HG03575 (cell line): ENCODE measurements around the gene BTNL3.
"Not testable (repeated sequence)": the region's sequence is repeated elsewhere in the genome, so short reads cannot be mapped to it uniquely, and the experiment has no call there.

Source experiments
- ATAC-seq: cut with Tn5 transposase; IDR thresholded peaks from one replicate; pipeline ENCODE4 v1.9.1; 2021; ENCODE audit not compliant: unreplicated experiment, insufficient number of reproducible peaks, low FRiP score; ENCODE audit errors: extremely low read depth

BTNL3 gene, protein sequence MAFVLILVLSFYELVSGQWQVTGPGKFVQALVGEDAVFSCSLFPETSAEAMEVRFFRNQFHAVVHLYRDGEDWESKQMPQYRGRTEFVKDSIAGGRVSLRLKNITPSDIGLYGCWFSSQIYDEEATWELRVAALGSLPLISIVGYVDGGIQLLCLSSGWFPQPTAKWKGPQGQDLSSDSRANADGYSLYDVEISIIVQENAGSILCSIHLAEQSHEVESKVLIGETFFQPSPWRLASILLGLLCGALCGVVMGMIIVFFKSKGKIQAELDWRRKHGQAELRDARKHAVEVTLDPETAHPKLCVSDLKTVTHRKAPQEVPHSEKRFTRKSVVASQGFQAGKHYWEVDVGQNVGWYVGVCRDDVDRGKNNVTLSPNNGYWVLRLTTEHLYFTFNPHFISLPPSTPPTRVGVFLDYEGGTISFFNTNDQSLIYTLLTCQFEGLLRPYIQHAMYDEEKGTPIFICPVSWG

GRCh38 chr5:180988592-180988991 lies at the start of gene BTNL3:
TSS of gene BTNL3 (plus strand) at chr5:180988846. CDS start at chr5:180989029, 183 bp downstream.
- ATAC-seq: no peak

GRCh38 chr5:180950291-180950949 lies 38.2 kb upstream of the BTNL3 start:
- ATAC-seq: no peak

DNA sequence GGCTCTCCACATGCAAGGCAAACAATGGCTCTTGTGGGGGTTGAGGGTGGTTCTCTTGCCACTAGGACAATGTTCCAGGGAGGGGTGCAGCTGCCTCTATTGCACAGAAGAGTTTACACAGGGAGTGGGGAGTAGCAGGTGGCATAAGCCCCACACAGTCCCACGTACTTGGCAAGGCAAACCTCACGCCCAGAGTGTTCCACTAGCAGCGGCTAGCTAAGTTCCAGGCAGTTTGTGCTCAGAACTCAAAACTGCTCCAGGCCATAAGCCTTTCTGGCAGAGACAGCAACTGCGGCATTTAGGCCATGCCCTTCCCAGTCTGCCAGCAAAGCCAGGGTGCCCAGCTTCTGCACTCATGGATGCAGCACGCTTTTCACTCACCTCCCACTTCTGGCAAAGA lies 29.0 kb upstream of the BTNL3 start:
- ATAC-seq: no peak

- no peak for ATAC-seq
Measured at GRCh38 chr5:180960209-180960608, 28.4 kb upstream of the BTNL3 start.

- no peak for ATAC-seq
Measured at GRCh38 chr5:180969406-180969805, 19.2 kb upstream of the BTNL3 start.

- no peak for ATAC-seq
Measured at GRCh38 chr5:180970336-180970735, 18.3 kb upstream of the BTNL3 start.

DNA sequence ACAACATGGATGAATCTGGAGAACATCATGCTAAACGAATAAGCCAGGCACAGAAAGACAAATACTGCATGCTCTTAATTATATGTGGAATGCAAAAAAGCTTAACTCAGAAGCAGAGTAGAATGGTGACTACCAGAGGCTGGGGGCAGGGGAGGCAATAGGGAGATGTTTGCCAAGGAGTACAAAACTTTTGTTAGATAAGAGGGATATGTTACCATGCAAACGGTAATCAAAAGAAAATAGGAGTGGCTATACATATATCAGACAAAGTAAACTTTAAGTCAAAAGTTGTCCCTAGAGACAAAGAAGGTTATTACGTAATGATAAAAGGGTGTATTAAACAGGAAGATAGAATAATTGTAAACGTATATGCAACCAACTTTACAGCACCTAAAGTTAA lies 17.8 kb upstream of the BTNL3 start:
- no peak for ATAC-seq

- ATAC-seq: no peak
Measured at GRCh38 chr5:180974612-180975315, 13.9 kb upstream of the BTNL3 start.

- peak; percentile 69 for ATAC-seq
Measured at GRCh38 chr5:180975338-180975737, 13.3 kb upstream of the BTNL3 start.

- no peak for ATAC-seq
Measured at GRCh38 chr5:180976518-180976917, 12.1 kb upstream of the BTNL3 start.

DNA sequence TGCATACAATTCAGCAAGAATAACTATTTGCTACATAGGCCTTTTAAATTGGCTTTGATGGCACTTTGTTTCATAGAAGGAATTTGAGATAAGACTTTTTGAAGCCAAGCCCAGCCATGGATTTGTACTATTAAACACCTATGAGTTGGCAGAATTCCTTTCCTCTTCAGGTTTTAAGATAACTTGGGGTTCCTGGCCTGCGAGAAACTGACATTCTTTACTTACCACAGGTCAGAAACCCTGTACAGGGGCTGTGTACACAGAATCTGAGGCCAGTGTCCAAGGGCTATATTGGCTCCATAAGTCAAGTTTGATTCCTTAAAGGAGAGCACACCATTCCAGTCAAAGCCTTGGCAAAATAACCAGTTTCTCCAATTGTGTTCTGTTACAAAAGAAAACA lies 10.8 kb upstream of the BTNL3 start:
- no peak for ATAC-seq

DNA sequence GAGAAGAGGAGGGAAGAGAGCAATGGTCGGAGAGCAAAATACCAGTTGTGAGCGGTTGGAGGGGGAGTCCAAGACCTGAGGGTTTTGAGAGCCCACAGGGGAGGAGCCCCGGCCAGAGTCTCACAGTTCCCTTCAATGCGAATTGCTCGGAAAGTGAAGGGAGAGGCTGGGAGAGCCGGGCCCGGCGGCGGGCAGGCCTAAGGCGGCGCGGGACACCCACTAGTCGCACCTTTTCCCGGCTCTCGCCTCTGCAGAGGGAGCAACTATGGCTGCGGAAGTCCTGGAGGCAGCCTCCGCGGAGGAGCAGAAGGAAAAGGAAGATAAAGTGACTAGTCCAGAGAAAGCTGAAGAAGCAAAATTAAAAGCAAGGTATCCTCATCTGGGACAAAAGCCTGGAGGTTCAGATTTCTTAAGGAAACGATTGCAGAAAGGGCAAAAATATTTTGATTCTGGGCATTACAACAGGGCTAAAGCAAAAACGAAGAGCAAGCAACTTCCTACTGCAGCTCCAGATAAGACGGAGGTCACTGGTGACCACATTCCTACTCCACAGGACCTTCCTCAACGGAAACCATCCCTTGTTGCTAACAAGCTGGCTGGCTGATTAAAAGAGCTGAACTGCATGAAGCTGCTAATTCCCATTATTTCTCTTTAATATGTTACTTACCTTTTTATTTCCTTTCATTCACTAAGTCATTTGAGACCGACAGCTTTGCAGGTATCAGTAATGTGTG lies 6.5 kb upstream of the BTNL3 start:
- ATAC-seq: no peak

DNA sequence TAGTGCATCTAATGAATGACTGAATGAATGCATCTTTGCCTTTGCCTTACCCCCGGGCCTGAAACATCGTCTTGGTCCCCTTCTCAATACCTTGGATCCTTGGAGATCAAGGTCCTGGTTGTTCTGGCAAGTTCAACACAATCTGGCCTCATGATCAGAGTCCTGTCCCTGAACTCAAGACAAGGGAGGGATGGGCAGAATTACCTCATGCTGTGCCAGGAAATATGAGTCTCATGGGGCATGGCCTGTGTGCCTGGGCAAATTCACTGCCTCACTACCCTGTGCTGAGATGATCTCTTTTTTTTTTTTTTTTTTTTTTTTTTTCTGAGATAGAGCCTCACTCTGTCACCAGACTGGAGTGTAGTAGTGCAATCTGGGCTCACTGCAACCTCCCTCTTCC lies 630 bp upstream of the BTNL3 start:
- ATAC-seq: no peak

DNA sequence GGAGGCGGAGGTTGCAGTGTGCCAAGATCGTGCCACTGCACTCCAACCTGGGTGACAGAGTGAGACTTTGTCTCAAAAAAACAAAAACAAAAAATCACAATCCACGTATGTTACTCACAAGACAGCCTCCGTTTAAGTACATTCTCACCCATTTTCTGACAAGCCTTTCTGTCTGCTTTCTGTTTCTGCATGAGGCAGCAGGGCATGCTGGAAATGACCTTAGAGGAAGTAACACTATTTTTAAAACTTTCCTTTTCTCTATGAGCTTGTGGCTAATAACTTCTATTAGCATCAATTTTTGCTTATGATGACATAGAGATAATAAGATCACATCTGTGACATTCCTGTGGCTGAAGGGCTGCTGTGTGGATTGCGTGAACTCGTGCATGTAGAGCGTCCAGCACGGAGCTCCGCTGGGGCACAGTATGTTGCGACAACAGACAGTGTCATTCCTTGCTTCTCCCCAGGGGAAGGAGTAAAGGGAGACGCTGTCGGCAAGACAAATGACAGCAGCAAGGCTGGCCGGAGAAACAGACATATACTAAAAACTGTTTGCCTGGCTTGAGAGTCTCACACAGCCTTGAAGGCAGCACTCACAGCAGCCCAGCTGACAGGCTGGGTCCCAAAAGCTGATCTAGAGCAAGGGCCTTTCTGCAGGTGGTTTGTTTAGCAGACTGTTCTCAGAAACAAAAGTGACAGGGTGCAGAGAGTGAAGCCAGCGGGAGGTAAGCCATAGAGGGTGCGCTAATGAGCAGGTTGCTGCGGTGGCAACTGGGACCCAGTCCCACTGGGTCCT lies 1.6 kb downstream of the BTNL3 start:
- no peak for ATAC-seq

- ATAC-seq: no peak
Measured at GRCh38 chr5:180990882-180991242, 2.2 kb downstream of the BTNL3 start.

DNA sequence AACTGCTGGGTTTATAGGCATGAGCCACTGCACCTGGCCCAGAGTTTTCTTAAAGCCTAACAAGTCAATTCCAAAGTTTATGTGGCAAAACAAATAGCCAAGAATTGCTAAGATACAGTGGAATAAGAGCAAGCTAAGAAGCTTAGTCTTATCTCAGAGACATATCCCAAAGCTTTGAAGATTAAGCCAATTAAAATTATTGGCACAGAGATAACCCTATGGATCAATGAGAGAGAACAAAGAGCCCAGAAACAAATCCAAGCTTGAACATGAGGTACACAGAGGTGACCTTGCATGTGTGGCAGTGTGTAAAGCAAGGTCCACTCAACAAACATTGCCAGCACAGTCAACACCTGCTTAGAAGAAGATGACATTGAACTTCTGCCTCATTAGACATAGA lies 13.3 kb downstream of the BTNL3 start:
- no peak for ATAC-seq

DNA sequence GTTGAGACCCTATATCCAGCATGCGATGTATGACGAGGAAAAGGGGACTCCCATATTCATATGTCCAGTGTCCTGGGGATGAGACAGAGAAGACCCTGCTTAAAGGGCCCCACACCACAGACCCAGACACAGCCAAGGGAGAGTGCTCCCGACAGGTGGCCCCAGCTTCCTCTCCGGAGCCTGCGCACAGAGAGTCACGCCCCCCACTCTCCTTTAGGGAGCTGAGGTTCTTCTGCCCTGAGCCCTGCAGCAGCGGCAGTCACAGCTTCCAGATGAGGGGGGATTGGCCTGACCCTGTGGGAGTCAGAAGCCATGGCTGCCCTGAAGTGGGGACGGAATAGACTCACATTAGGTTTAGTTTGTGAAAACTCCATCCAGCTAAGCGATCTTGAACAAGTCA lies 17.1 kb downstream of the BTNL3 start:
- no peak for ATAC-seq

DNA sequence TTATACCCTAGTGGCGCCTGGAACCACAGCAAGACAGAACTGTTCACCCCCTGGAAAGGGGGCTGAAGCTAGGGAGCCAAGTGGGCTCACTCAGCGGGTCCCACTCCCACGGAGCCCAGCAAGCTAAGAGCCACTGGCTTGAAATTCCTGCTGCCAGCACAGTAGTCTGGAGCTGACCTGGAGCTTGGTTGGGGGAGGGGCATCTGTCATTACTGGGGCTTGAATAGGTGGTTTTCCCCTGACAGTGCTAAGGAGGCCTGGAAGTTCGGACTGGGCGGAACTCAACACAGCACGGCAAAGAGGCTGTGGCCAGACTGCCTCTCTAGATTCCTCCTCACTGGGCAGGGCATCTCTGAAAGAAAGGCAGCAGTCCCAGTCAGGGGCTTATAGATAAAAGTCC lies 19.5 kb downstream of the BTNL3 start:
- ATAC-seq: no peak

GRCh38 chr5:181010018-181010417 lies 21.4 kb downstream of the BTNL3 start:
- not testable (repeated sequence) for ATAC-seq
